CD4-positive, alpha-beta T cell (primary cell): Measurements from ENCODE around the gene ZNF569. TPM values are rescaled to one million over a fixed set of nuclear protein-coding genes. Genes with fewer than 3 reads are reported as not detected.

Source experiments
- ATAC-seq: fragments of 200-7000 bp; cut with Tn5 transposase; one replicate; pipeline ENCODE4 v1.10.0; 2022; ENCODE audit warnings: mild to moderate bottlenecking; ENCODE audit not compliant: poor library complexity
- CTCF ChIA-PET: fragments of 350-600 bp; sonication (Branson Sonifier 250); formaldehyde crosslinking; loops from one replicate; lab custom pipeline; 2021; ENCODE audit warnings: antibody characterized with exemption, inconsistent platforms; lab: Charles Lee
- POLR2A ChIA-PET: fragments of 350-600 bp; sonication (Branson Sonifier 250); formaldehyde crosslinking; loops from one replicate; lab custom pipeline; 2021; ENCODE audit warnings: antibody characterized with exemption, inconsistent platforms; lab: Charles Lee
- DNase-seq, 14 experiments: peaks; one replicate each; pipeline ENCODE4 v3.0.0-alpha.2; 2013 to 2020; ENCODE audit warnings: mixed read lengths in 2 of 14
- H3K27ac ChIP-seq, 2 donors: one replicate each; pipeline versions ENCODE4 v1.5.1 to v1.7.0; 2013; ENCODE audit warnings: low read length in 2 of 2, low read depth in 1 of 2, mild to moderate bottlenecking in 1 of 2
- H3K27me3 ChIP-seq, 2 experiments: 1 replicate in 1 of 2; 2 replicates in 1 of 2; pipeline versions ENCODE4 v1.6.1 to v1.7.0; 2013; ENCODE audit warnings: low read length in 2 of 2, control low read depth in 1 of 2, mild to moderate bottlenecking in 1 of 2, moderate library complexity in 1 of 2; ENCODE audit not compliant: insufficient read depth in 2 of 2, control insufficient read depth in 1 of 2
- H3K36me3 ChIP-seq: one replicate; pipeline ENCODE4 v1.6.1; 2013; ENCODE audit warnings: low read length, control low read depth; ENCODE audit not compliant: insufficient read depth
- H3K4me1 ChIP-seq: one replicate; pipeline ENCODE4 v1.6.1; 2013; ENCODE audit warnings: low read length, control low read depth; ENCODE audit not compliant: insufficient read depth
- H3K4me3 ChIP-seq: one replicate; pipeline ENCODE4 v1.5.1; 2013; ENCODE audit warnings: mild to moderate bottlenecking, low read length, moderate library complexity
- H3K9me3 ChIP-seq, 2 experiments: 1 replicate in 1 of 2; 2 replicates in 1 of 2; pipeline versions ENCODE4 v1.6.1 to v1.7.0; 2013; ENCODE audit warnings: low read length in 2 of 2, mild to moderate bottlenecking in 2 of 2, control low read depth in 1 of 2, moderate library complexity in 1 of 2; ENCODE audit not compliant: control insufficient read depth in 1 of 2, insufficient read depth in 1 of 2
- H3K27ac Mint-ChIP-seq: one replicate; pipeline ENCODE4 v1.8.0; 2020; ENCODE audit warnings: mixed read lengths
- H3K27me3 Mint-ChIP-seq: one replicate; pipeline ENCODE4 v1.8.0; 2021; ENCODE audit warnings: mixed read lengths
- H3K36me3 Mint-ChIP-seq: one replicate; pipeline ENCODE4 v1.8.0; 2021; ENCODE audit warnings: low read depth, mixed read lengths
- H3K4me1 Mint-ChIP-seq: one replicate; pipeline ENCODE4 v1.8.0; 2021; ENCODE audit warnings: low read depth, mixed read lengths
- H3K4me3 Mint-ChIP-seq: one replicate; pipeline ENCODE4 v1.8.0; 2020; ENCODE audit warnings: mild to moderate bottlenecking, mixed read lengths
- H3K9me3 Mint-ChIP-seq: one replicate; pipeline ENCODE4 v1.8.0; 2020; ENCODE audit warnings: mixed read lengths
- intact Hi-C, 2 experiments: fragments of 100-400 bp; cut with DNase I in 1 of 2; cut with micrococcal nuclease in 1 of 2; formaldehyde crosslinking; loops; one replicate each; pipeline versions ENCODE4 v1.15.1 to v1.9.0; 2023 to 2025; cut with DNase I, micrococcal nuclease
- total RNA-seq, 174 experiments: library from RNA in 2 of 174; stranded (reverse) in 2 of 174; gene quantifications; one replicate each; pipeline ENCODE4 v1.2.3 and lab custom pipeline; 2021 to 2026
- TF ChIP-seq, protein P1 (sequence below): fragments of 200-600 bp; IDR thresholded peaks from one replicate; pipeline ENCODE4 v1.8.0; 2022; ENCODE audit warnings: antibody characterized with exemption, mild to moderate bottlenecking

ZNF569 gene
- total RNA-seq, 2 experiments from 2014 or later, result 5.0 to 5.2 TPM

DNA sequence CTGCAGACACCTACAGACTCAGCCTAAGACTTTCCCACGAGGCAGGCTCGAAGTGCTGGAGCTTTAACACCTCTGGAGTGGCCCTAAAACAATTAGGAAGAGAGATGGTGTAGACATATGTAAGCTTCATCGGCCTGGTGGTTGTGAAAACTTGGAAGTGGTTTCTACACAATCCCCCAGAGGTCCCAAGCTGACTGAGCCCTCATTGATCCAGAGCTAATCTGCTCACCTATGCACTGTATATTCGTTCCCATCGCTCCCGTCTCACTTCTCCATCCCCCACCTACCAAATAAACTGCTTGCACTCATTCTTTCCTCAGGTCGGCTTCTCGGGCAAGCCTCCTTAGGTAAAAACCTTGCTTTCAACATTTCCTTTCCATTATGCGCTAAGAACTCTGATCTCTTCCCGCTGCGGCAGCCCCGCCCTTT, 38.7 kb upstream of the ZNF569 start:
- Mint-ChIP-seq H3K27ac (no peak overlapping the region), H3K4me3 (no peak overlapping the region), H3K4me1 (no peaks in the 10 kb centered on the region), H3K27me3 (no peaks in the 10 kb centered on the region), H3K36me3 (peaks cover 45% of the 10 kb centered on the region), H3K9me3 (peaks cover 21% of the 10 kb centered on the region)
- H3K4me3 ChIP-seq, result peak overlapping the region; percentile 68
- H3K27me3 ChIP-seq, result no peaks in the 10 kb centered on the region
- peaks cover 6 to 42% of the 10 kb centered on the region in 2 experiments for H3K9me3 ChIP-seq
- ChIA-PET POLR2A (interaction anchor here (0.8 to 2.4 kb wide), 27 partner anchors 19 to 1291 kb away, joined by 3 to 133 read pairs (median 7); partner anchors contain the start of genes SIPA1L3, ZFP30, ZNF146 and ZNF260), CTCF (interaction anchor here (1.0 to 1.6 kb wide), 3 partner anchors 46 to 533 kb away, joined by 5 to 6 read pairs (median 5); partner anchors contain the start of gene ZNF527)
- no peaks in the 10 kb centered on the region for H3K36me3 ChIP-seq
- peak overlapping the region; percentile 88 to 92 for H3K27ac ChIP-seq
- DNase-seq, result peak in 2 of 14 experiments; percentile 1 to 32
- intact Hi-C loops, result loop anchor here (1.0 to 10.0 kb wide), 7 partner anchors 37 to 1291 kb away; partner anchors contain the start of genes ZNF540 (in 2 of the 2), ZNF570 (in 2 of the 2), ZNF571 (in 2 of the 2) and ZNF146 (in 1 of the 2)
- peaks cover 20% of the 10 kb centered on the region for H3K4me1 ChIP-seq
- ATAC-seq, result peak; percentile 11
- TF ChIP-seq, protein P1, sequence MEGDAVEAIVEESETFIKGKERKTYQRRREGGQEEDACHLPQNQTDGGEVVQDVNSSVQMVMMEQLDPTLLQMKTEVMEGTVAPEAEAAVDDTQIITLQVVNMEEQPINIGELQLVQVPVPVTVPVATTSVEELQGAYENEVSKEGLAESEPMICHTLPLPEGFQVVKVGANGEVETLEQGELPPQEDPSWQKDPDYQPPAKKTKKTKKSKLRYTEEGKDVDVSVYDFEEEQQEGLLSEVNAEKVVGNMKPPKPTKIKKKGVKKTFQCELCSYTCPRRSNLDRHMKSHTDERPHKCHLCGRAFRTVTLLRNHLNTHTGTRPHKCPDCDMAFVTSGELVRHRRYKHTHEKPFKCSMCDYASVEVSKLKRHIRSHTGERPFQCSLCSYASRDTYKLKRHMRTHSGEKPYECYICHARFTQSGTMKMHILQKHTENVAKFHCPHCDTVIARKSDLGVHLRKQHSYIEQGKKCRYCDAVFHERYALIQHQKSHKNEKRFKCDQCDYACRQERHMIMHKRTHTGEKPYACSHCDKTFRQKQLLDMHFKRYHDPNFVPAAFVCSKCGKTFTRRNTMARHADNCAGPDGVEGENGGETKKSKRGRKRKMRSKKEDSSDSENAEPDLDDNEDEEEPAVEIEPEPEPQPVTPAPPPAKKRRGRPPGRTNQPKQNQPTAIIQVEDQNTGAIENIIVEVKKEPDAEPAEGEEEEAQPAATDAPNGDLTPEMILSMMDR, result no peak

DNA sequence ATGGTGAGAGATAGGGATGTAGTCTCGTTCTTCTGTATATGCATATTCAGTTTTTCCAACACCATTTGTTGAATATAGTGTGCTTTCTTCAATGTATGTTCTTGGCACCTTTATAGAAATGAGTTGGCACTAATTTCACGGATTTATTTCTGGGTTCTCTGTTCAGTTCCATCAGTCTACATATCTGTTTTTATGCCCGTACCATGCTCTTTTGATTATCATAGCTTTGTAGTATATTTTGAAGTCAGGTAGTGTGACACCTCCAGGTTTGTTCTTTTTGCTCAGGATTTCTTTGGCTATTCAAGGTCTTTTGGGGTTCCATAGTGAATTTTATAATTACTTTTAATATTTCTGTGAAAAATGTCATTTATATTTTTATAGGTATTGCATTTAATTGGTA, 25.0 kb upstream of the ZNF569 start:
- H3K27me3 Mint-ChIP-seq, result no peaks in the 10 kb centered on the region
- Histone ChIP-seq H3K36me3 (no peaks in the 10 kb centered on the region), H3K27ac (no peak overlapping the region), H3K27me3 (peaks cover 0 to 2% of the 10 kb centered on the region in 2 experiments), H3K4me1 (no peaks in the 10 kb centered on the region), H3K9me3 (peaks cover 58 to 72% of the 10 kb centered on the region in 2 experiments), H3K4me3 (no peak overlapping the region)
- ATAC-seq (no peak), DNase-seq (no peak)
- intact Hi-C loops, result no loop called here
- CTCF ChIA-PET, result no interaction called here
- TF ChIP-seq, protein P1, result no peak
- peaks cover 19% of the 10 kb centered on the region for H3K9me3 Mint-ChIP-seq
- peaks cover 55% of the 10 kb centered on the region for H3K36me3 Mint-ChIP-seq
- H3K4me3 Mint-ChIP-seq, result no peak overlapping the region
- no peaks in the 10 kb centered on the region for H3K4me1 Mint-ChIP-seq
- no peak overlapping the region for H3K27ac Mint-ChIP-seq
- POLR2A ChIA-PET, result no interaction called here

DNA sequence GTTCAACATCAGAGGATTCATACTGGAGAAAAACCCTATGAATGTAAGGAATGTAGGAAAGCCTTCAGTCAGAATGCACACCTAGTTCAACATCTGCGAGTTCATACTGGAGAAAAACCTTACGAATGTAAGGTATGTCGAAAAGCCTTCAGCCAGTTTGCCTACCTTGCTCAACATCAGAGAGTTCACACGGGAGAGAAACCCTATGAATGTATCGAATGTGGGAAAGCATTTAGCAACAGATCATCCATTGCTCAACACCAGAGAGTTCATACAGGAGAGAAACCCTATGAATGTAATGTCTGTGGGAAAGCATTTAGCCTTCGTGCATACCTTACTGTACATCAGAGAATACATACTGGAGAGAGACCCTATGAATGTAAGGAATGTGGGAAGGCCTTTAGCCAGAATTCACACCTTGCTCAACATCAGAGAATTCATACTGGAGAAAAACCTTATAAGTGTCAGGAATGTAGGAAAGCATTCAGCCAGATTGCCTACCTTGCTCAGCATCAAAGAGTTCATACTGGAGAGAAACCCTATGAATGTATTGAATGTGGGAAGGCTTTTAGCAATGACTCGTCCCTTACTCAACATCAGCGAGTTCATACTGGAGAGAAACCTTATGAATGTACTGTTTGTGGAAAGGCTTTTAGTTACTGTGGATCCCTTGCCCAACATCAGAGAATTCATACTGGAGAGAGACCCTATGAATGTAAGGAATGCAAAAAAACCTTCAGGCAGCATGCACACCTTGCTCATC, 17.3 kb upstream of the ZNF569 start:
- H3K9me3 Mint-ChIP-seq, result peaks cover 31% of the 10 kb centered on the region
- H3K27me3 Mint-ChIP-seq, result no peaks in the 10 kb centered on the region
- Histone ChIP-seq H3K27me3 (no peaks in the 10 kb centered on the region), H3K4me3 (no peak overlapping the region), H3K9me3 (peaks cover 62 to 99% of the 10 kb centered on the region in 2 experiments), H3K36me3 (peaks cover 44% of the 10 kb centered on the region), H3K4me1 (no peaks in the 10 kb centered on the region), H3K27ac (no peak overlapping the region)
- H3K4me3 Mint-ChIP-seq, result no peak overlapping the region
- H3K4me1 Mint-ChIP-seq, result no peaks in the 10 kb centered on the region
- DNase-seq (no peak), ATAC-seq (no peak)
- H3K36me3 Mint-ChIP-seq, result peaks cover 86% of the 10 kb centered on the region
- intact Hi-C loops, result no loop called here
- ChIA-PET CTCF (no interaction called here), POLR2A (interaction anchor here (0.7 kb wide), 1 partner anchor 15 kb away, joined by 3 read pairs; the partner anchor contains the start of gene ZNF570)
- H3K27ac Mint-ChIP-seq, result no peak overlapping the region
- TF ChIP-seq, protein P1, result no peak
